Measurements from ENCODE around the gene SPIN3. TPM values are rescaled to one million over a fixed set of nuclear protein-coding genes. Genes with fewer than 3 reads are reported as not detected.

SPIN3 gene
- total RNA-seq, 1 donor from 2014 or later = 17.8 TPM

DNA sequence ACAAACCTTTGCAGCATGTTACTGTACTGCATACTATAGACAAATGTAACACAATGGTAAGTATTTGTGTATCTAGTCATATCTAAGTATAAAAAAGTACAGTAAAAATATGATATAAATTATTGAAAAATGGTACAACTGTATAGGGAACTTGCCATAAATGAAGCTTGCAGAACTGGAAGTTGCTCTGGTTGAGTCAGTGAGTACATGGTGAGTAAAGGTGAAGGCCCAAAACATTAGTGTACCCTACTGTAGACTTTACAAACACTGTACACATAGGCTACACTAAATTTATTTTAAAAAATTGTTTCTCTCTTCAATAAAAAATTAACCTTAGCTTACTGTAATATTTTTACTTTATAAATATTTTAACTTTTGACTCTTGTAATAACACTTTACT lies 25.8 kb downstream of the SPIN3 start:
- Mint-ChIP-seq H3K9me3 (no peaks in the 10 kb centered on the region), H3K27ac (no peak overlapping the region), H3K4me1 (no peaks in the 10 kb centered on the region), H3K4me3 (no peak overlapping the region), H3K27me3 (ENCODE audit: insufficient read depth, low read depth) (no peaks in the 10 kb centered on the region), H3K36me3 (peaks cover 1% of the 10 kb centered on the region)
- peaks cover 3% of the 10 kb centered on the region for H3K9me3 ChIP-seq (ENCODE audit: low read depth)
- H3K27me3 ChIP-seq = no peaks in the 10 kb centered on the region
- no peak for TF ChIP-seq EZH2phosphoT487 (IDR thresholded peaks at IDR 0.05)
- TF ChIP-seq EZH2 (IDR thresholded peaks at IDR 0.05) = no peak
- TF ChIP-seq, protein P1, sequence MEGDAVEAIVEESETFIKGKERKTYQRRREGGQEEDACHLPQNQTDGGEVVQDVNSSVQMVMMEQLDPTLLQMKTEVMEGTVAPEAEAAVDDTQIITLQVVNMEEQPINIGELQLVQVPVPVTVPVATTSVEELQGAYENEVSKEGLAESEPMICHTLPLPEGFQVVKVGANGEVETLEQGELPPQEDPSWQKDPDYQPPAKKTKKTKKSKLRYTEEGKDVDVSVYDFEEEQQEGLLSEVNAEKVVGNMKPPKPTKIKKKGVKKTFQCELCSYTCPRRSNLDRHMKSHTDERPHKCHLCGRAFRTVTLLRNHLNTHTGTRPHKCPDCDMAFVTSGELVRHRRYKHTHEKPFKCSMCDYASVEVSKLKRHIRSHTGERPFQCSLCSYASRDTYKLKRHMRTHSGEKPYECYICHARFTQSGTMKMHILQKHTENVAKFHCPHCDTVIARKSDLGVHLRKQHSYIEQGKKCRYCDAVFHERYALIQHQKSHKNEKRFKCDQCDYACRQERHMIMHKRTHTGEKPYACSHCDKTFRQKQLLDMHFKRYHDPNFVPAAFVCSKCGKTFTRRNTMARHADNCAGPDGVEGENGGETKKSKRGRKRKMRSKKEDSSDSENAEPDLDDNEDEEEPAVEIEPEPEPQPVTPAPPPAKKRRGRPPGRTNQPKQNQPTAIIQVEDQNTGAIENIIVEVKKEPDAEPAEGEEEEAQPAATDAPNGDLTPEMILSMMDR (IDR thresholded peaks at IDR 0.05) = no peak
- H3K36me3 ChIP-seq = peaks cover 2% of the 10 kb centered on the region
- no peak overlapping the region for H2AFZ ChIP-seq (replicated peaks)
- H3K4me1 ChIP-seq = no peaks in the 10 kb centered on the region
- no peaks in the 10 kb centered on the region for H3F3A ChIP-seq (ENCODE audit: low read depth)
- no peak overlapping the region for H3K9ac ChIP-seq
- DNase-seq (ENCODE audit: low spot score) = no peak
- H3K79me2 ChIP-seq (ENCODE audit: low read depth) = no peaks in the 10 kb centered on the region
- no peak overlapping the region for H3K4me2 ChIP-seq
- H4K20me1 ChIP-seq (ENCODE audit: low read depth) = no peaks in the 10 kb centered on the region
- no peak overlapping the region for H3K27ac ChIP-seq
- no peak overlapping the region for H3K4me3 ChIP-seq

DNA sequence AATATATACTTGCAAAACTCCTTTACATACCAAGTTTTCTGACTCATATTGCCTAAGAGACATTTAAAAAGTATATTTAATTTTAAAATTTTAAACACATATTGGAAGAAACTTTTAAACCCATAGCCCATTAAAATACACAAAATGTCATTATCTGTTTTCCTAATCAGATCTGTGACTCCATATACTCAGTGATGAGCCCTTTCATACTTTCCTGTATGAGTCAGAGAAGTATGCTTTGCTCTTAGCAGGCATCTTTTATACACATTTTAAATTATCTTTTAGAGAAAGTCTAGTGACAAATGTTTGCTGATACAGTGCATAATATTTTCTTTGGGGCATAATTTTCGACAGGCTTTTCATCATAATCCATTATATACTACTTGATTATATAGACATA lies 26.4 kb downstream of the SPIN3 start:
- H3K36me3 Mint-ChIP-seq = peaks cover 1% of the 10 kb centered on the region
- H3K27ac Mint-ChIP-seq = no peak overlapping the region

DNA sequence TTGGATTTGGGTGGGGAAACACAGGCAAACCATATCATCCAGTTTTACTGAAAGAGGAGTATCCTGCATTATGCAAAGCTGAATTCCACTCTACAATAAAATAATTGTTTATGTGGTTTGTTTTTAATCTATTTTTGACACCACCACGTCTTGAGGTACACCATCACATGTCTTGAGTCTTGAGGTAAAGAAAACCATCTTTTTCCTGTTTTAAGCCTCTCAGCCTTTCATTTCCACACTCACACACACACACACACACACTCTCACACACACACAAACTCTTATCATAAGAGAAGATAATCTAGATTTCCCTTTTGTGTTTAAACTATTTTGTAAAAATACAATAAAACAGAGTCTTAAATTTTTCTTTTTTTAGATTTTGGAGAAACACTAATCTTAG lies 32.0 kb downstream of the SPIN3 start:
- H3K79me2 ChIP-seq (ENCODE audit: low read depth) = no peaks in the 10 kb centered on the region
- no peak overlapping the region for H3K27ac Mint-ChIP-seq
- H3K27ac ChIP-seq = no peak overlapping the region
- peaks cover 5% of the 10 kb centered on the region for H3K9me3 Mint-ChIP-seq
- H2AFZ ChIP-seq (replicated peaks) = no peak overlapping the region
- no peaks in the 10 kb centered on the region for H3K27me3 Mint-ChIP-seq (ENCODE audit: insufficient read depth, low read depth)
- no peak overlapping the region for H3K4me3 Mint-ChIP-seq
- no peak overlapping the region for H3K9ac ChIP-seq
- H3K9me3 ChIP-seq (ENCODE audit: low read depth) = peaks cover 15% of the 10 kb centered on the region
- H3K4me2 ChIP-seq = no peak overlapping the region
- no peaks in the 10 kb centered on the region for H3F3A ChIP-seq (ENCODE audit: low read depth)
- H3K36me3 ChIP-seq = no peaks in the 10 kb centered on the region
- DNase-seq (ENCODE audit: low spot score) = no peak
- H3K4me1 ChIP-seq = no peaks in the 10 kb centered on the region
- peaks cover 5% of the 10 kb centered on the region for H3K36me3 Mint-ChIP-seq
- H4K20me1 ChIP-seq (ENCODE audit: low read depth) = no peaks in the 10 kb centered on the region
- H3K4me3 ChIP-seq = no peak overlapping the region
- TF ChIP-seq EZH2 (IDR thresholded peaks at IDR 0.05) = no peak
- TF ChIP-seq EZH2phosphoT487 (IDR thresholded peaks at IDR 0.05) = no peak
- TF ChIP-seq, protein P1 (IDR thresholded peaks at IDR 0.05) = no peak
- no peaks in the 10 kb centered on the region for H3K4me1 Mint-ChIP-seq
- no peaks in the 10 kb centered on the region for H3K27me3 ChIP-seq

More for the DNA sequence above, 26.4 kb downstream of the SPIN3 start:
- H3K4me1 ChIP-seq = no peaks in the 10 kb centered on the region
- H3K4me2 ChIP-seq = no peak overlapping the region
- no peak overlapping the region for H3K27ac ChIP-seq
- no peaks in the 10 kb centered on the region for H3K27me3 Mint-ChIP-seq (ENCODE audit: insufficient read depth, low read depth)
- no peaks in the 10 kb centered on the region for H3K4me1 Mint-ChIP-seq
- DNase-seq (ENCODE audit: low spot score) = no peak
- TF ChIP-seq EZH2phosphoT487 (IDR thresholded peaks at IDR 0.05) = no peak
- TF ChIP-seq EZH2 (IDR thresholded peaks at IDR 0.05) = no peak
- TF ChIP-seq, protein P1 (IDR thresholded peaks at IDR 0.05) = no peak
- H3K9me3 Mint-ChIP-seq = no peaks in the 10 kb centered on the region
- H3K27me3 ChIP-seq = no peaks in the 10 kb centered on the region
- peaks cover 8% of the 10 kb centered on the region for H3K9me3 ChIP-seq (ENCODE audit: low read depth)
- no peaks in the 10 kb centered on the region for H3K79me2 ChIP-seq (ENCODE audit: low read depth)
- H3K4me3 Mint-ChIP-seq = no peak overlapping the region
- H3F3A ChIP-seq (ENCODE audit: low read depth) = no peaks in the 10 kb centered on the region
- no peak overlapping the region for H2AFZ ChIP-seq (replicated peaks)
- no peaks in the 10 kb centered on the region for H4K20me1 ChIP-seq (ENCODE audit: low read depth)
- H3K9ac ChIP-seq = no peak overlapping the region
- no peak overlapping the region for H3K4me3 ChIP-seq
- peaks cover 2% of the 10 kb centered on the region for H3K36me3 ChIP-seq

Data from neural progenitor cell (in vitro differentiated cells).